ENCODE results near the gene PDZD2. TPM values are rescaled to one million over a fixed set of nuclear protein-coding genes. Genes with fewer than 3 reads are reported as not detected.

PDZD2 gene
- total RNA-seq, 2 donors from 2014 or later = 6.6 to 14.6 TPM

DNA sequence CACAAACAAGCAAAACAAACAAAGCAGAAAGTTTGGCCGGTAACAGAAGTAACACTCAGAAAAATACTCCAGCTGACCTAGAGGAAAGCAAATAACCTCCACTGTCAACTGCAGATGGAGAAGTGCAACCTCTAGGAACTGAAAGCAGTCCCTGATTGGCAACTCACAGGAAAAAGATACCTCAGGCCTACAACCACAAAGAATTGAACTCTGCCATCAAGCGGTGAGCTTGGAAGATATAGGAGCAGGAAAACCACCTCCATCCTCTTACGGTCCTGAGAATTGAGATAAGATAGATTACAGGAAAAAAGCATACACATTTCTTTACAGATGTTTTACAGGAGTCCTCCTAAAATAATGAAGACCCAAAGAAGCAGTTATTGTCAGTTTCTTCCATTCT is 184.5 kb downstream of the PDZD2 start:
- Histone ChIP-seq H3K9ac (ENCODE audit: extremely low read depth, low read length, poor library complexity, severe bottlenecking) (no peak overlapping the region), H3K36me3 (ENCODE audit: control insufficient read depth, insufficient read depth, low read length) (no peaks in the 10 kb centered on the region), H3K4me1 (ENCODE audit: control insufficient read depth, insufficient read depth, low read length) (no peaks in the 10 kb centered on the region), H3K9me3 (ENCODE audit: control insufficient read depth, low read length) (peaks cover 7% of the 10 kb centered on the region), H3K27ac (ENCODE audit: low read depth, low read length) (no peak overlapping the region), H3K4me3 (ENCODE audit: low read length) (no peak overlapping the region), H3K27me3 (ENCODE audit: control insufficient read depth, insufficient read depth, low read length, poor library complexity, severe bottlenecking) (no peaks in the 10 kb centered on the region)
- Mint-ChIP-seq H3K4me1 (peaks cover 5% of the 10 kb centered on the region), H3K9me3 (peaks cover 9% of the 10 kb centered on the region), H3K27me3 (ENCODE audit: insufficient read depth) (no peaks in the 10 kb centered on the region), H3K27ac (no peak overlapping the region), H3K4me3 (no peak overlapping the region), H3K36me3 (ENCODE audit: low read depth) (peaks cover 2% of the 10 kb centered on the region)
- WGBS, 2 experiments (ENCODE audit: insufficient coverage in 1 of 2, insufficient read length in 1 of 2) = 73 to 100% methylated on average over 2 of the region's 3 CpGs
- no peak for DNase-seq
- TF ChIP-seq, protein P1, sequence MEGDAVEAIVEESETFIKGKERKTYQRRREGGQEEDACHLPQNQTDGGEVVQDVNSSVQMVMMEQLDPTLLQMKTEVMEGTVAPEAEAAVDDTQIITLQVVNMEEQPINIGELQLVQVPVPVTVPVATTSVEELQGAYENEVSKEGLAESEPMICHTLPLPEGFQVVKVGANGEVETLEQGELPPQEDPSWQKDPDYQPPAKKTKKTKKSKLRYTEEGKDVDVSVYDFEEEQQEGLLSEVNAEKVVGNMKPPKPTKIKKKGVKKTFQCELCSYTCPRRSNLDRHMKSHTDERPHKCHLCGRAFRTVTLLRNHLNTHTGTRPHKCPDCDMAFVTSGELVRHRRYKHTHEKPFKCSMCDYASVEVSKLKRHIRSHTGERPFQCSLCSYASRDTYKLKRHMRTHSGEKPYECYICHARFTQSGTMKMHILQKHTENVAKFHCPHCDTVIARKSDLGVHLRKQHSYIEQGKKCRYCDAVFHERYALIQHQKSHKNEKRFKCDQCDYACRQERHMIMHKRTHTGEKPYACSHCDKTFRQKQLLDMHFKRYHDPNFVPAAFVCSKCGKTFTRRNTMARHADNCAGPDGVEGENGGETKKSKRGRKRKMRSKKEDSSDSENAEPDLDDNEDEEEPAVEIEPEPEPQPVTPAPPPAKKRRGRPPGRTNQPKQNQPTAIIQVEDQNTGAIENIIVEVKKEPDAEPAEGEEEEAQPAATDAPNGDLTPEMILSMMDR (conservative IDR thresholded peaks at IDR 0.05) = peak; percentile 35

DNA sequence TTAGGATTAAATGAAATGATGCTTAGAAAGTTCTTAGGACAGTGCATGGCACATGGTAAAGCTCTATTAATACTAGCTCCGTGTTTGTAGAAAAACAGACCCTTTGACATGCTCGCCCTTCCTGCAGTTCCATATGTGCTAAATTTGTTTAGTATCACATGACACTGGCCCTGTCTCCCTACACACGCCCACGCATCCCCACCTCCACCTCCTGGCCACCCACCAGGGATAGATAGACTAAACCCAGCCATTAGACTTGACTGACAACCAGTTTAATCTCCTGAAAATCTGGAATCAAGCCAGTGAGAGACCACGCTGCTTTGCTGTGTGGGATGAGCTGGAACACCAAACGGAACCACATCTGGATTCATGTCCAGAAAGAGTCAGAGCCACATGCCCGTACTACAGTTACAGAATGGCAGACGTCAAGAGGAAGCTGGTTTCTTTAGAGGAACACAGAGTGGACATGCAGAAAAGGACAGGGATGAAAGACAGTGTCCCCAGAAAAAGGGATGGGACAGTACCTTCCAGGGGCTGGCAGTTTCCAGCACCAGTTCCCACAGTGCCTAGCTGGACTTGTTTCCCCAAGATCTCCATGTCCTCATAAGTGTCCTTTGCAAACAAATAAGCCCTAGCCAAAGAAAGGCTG is 186.1 kb downstream of the PDZD2 start:
- Histone ChIP-seq H3K4me1 (ENCODE audit: control insufficient read depth, insufficient read depth, low read length) (no peaks in the 10 kb centered on the region), H3K27ac (ENCODE audit: low read depth, low read length) (no peak overlapping the region), H3K9me3 (ENCODE audit: control insufficient read depth, low read length) (peaks cover 20% of the 10 kb centered on the region), H3K9ac (ENCODE audit: extremely low read depth, low read length, poor library complexity, severe bottlenecking) (no peak overlapping the region), H3K36me3 (ENCODE audit: control insufficient read depth, insufficient read depth, low read length) (no peaks in the 10 kb centered on the region), H3K4me3 (ENCODE audit: low read length) (no peak overlapping the region), H3K27me3 (ENCODE audit: control insufficient read depth, insufficient read depth, low read length, poor library complexity, severe bottlenecking) (no peaks in the 10 kb centered on the region)
- WGBS, 2 experiments (ENCODE audit: insufficient coverage in 1 of 2, insufficient read length in 1 of 2) = 87% methylated on average over 7 to 8 of the region's 8 CpGs
- H3K36me3 Mint-ChIP-seq (ENCODE audit: low read depth) = no peaks in the 10 kb centered on the region
- no peak for DNase-seq
- H3K27me3 Mint-ChIP-seq (ENCODE audit: insufficient read depth) = no peaks in the 10 kb centered on the region
- H3K27ac Mint-ChIP-seq = no peak overlapping the region
- peaks cover 5% of the 10 kb centered on the region for H3K4me1 Mint-ChIP-seq
- TF ChIP-seq, protein P1 (conservative IDR thresholded peaks at IDR 0.05) = no peak
- peaks cover 20% of the 10 kb centered on the region for H3K9me3 Mint-ChIP-seq
- H3K4me3 Mint-ChIP-seq = no peak overlapping the region

DNA sequence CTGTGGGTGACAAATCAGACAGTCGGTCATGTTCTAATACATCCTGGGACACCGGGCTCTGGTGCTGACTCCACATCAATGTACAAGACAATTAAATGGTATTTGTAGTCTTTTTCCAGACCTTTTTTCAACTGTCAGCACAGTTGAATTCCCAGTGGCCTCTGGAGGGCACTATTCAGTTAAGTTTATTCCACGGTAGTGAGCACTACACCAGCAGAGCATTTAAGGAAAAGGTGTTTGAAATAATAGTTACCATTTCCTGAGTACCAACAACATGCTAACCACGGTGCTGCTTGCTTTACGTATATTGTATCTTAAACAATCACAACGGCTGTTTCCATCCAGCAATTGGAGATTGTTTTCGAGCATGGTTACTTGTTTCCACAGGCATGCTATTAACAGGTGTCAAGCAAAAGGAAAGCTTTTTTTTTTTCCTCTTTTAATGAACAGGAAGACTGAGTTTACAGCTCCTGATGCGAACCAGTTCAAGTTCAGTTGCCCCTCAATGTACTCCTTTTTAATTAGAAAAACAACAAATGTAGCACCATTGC is 186.7 kb downstream of the PDZD2 start:
- peak; percentile 85 for DNase-seq
- 41 to 52% methylated on average over 7 to 8 of the region's 8 CpGs for WGBS, 2 experiments (ENCODE audit: insufficient coverage in 1 of 2, insufficient read length in 1 of 2)
- Mint-ChIP-seq H3K27ac (no peak overlapping the region), H3K9me3 (peaks cover 22% of the 10 kb centered on the region), H3K27me3 (ENCODE audit: insufficient read depth) (no peaks in the 10 kb centered on the region), H3K4me3 (no peak overlapping the region), H3K36me3 (ENCODE audit: low read depth) (no peaks in the 10 kb centered on the region), H3K4me1 (peaks cover 5% of the 10 kb centered on the region)
- Histone ChIP-seq H3K27me3 (ENCODE audit: control insufficient read depth, insufficient read depth, low read length, poor library complexity, severe bottlenecking) (no peaks in the 10 kb centered on the region), H3K27ac (ENCODE audit: low read depth, low read length) (no peak overlapping the region), H3K9me3 (ENCODE audit: control insufficient read depth, low read length) (peaks cover 20% of the 10 kb centered on the region), H3K9ac (ENCODE audit: extremely low read depth, low read length, poor library complexity, severe bottlenecking) (no peak overlapping the region), H3K36me3 (ENCODE audit: control insufficient read depth, insufficient read depth, low read length) (no peaks in the 10 kb centered on the region), H3K4me3 (ENCODE audit: low read length) (no peak overlapping the region), H3K4me1 (ENCODE audit: control insufficient read depth, insufficient read depth, low read length) (no peaks in the 10 kb centered on the region)
- TF ChIP-seq, protein P1 (conservative IDR thresholded peaks at IDR 0.05) = peak; percentile 86
